ENCODE results near the gene OR52W1. TPM values are rescaled to one million over a fixed set of nuclear protein-coding genes. Genes with fewer than 3 reads are reported as not detected.

Gene OR52W1
- total RNA-seq (not detected), polyA plus RNA-seq (not detected)

DNA sequence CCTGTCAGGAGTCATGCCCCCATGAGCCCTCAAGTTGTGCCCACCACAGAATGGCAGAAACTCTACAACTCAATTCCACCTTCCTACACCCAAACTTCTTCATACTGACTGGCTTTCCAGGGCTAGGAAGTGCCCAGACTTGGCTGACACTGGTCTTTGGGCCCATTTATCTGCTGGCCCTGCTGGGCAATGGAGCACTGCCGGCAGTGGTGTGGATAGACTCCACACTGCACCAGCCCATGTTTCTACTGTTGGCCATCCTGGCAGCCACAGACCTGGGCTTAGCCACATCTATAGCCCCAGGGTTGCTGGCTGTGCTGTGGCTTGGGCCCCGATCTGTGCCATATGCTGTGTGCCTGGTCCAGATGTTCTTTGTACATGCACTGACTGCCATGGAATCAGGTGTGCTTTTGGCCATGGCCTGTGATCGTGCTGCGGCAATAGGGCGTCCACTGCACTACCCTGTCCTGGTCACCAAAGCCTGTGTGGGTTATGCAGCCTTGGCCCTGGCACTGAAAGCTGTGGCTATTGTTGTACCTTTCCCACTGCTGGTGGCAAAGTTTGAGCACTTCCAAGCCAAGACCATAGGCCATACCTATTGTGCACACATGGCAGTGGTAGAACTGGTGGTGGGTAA is at the start of gene OR52W1:
Gene OR52W1 (plus strand): TSS at position 51 of the 637 bp plus-strand sequence. CDS start 0 bp downstream, at position 51.
- WGBS, result 97% methylated on average over 5 of the region's 5 CpGs
- no peak for DNase-seq (ENCODE audit: low spot score)
- Histone ChIP-seq H3K36me3 (ENCODE audit: control insufficient read depth in 4 of 4, insufficient read depth in 3 of 4, low read depth in 1 of 4, low read length in 3 of 4) (peaks cover 0 to 8% (median 3%) of the 10 kb centered on the region in 4 donors), H3K4me3 (ENCODE audit: low read depth in 1 of 3, low read length in 3 of 3) (no peak within 1 kb of the TSS), H3K9ac (ENCODE audit: low read depth in 1 of 2, low read length in 2 of 2) (no peak within 1 kb of the TSS), H3K27ac (ENCODE audit: low read depth in 1 of 2, low read length in 2 of 2) (no peak within 1 kb of the TSS), H3K4me1 (ENCODE audit: control insufficient read depth in 4 of 4, insufficient read depth in 4 of 4, low read length in 3 of 4) (no peaks in the 10 kb centered on the region), H3K27me3 (ENCODE audit: control insufficient read depth in 4 of 4, insufficient read depth in 4 of 4, low read length in 3 of 4) (no peaks in the 10 kb centered on the region), H3K9me3 (ENCODE audit: control insufficient read depth in 4 of 4, low read length in 3 of 4) (no peaks in the 10 kb centered on the region)
- no peak for TF ChIP-seq EGR1 (IDR thresholded peaks at IDR 0.05; ENCODE audit: low read depth in 2 of 2)
- TF ChIP-seq NR2F2 (IDR thresholded peaks at IDR 0.05), result no peak
- no peak for TF ChIP-seq HNF4A (conservative IDR thresholded peaks at IDR 0.05)
- TF ChIP-seq RXRA (IDR thresholded peaks at IDR 0.05), result no peak
- no peak for TF ChIP-seq JUND (IDR thresholded peaks at IDR 0.05)
- TF ChIP-seq FOXA1 (IDR thresholded peaks at IDR 0.05), result no peak
- no peak for TF ChIP-seq ZBTB33 (IDR thresholded peaks at IDR 0.05)
- no peak for TF ChIP-seq MAX (IDR thresholded peaks at IDR 0.05)
- TF ChIP-seq, protein P1, sequence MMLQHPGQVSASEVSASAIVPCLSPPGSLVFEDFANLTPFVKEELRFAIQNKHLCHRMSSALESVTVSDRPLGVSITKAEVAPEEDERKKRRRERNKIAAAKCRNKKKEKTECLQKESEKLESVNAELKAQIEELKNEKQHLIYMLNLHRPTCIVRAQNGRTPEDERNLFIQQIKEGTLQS (IDR thresholded peaks at IDR 0.05), result no peak
- no peak for TF ChIP-seq CTCF (IDR thresholded peaks at IDR 0.05; ENCODE audit: low read depth, low read length, missing input control)
- no peak for TF ChIP-seq GABPA (IDR thresholded peaks at IDR 0.05 in 1 of 2, conservative IDR thresholded peaks at IDR 0.05 in 1 of 2)
- TF ChIP-seq HNF4G (IDR thresholded peaks at IDR 0.05), result no peak
- no peak for TF ChIP-seq TAF1 (conservative IDR thresholded peaks at IDR 0.05)

- H3K9ac ChIP-seq (ENCODE audit: low read depth in 1 of 2, low read length in 2 of 2), result no peak overlapping the region
- H3K27ac ChIP-seq (ENCODE audit: low read depth in 1 of 2, low read length in 2 of 2), result no peak overlapping the region
- 60% methylated on average over 1 of the region's 1 CpG for WGBS
- no peaks in the 10 kb centered on the region for H3K36me3 ChIP-seq (ENCODE audit: control insufficient read depth in 4 of 4, insufficient read depth in 3 of 4, low read depth in 1 of 4, low read length in 3 of 4)
- H3K9me3 ChIP-seq (ENCODE audit: control insufficient read depth in 4 of 4, low read length in 3 of 4), result no peaks in the 10 kb centered on the region
- no peak overlapping the region for H3K4me3 ChIP-seq (ENCODE audit: low read depth in 1 of 3, low read length in 3 of 3)
- TF ChIP-seq, protein P2, sequence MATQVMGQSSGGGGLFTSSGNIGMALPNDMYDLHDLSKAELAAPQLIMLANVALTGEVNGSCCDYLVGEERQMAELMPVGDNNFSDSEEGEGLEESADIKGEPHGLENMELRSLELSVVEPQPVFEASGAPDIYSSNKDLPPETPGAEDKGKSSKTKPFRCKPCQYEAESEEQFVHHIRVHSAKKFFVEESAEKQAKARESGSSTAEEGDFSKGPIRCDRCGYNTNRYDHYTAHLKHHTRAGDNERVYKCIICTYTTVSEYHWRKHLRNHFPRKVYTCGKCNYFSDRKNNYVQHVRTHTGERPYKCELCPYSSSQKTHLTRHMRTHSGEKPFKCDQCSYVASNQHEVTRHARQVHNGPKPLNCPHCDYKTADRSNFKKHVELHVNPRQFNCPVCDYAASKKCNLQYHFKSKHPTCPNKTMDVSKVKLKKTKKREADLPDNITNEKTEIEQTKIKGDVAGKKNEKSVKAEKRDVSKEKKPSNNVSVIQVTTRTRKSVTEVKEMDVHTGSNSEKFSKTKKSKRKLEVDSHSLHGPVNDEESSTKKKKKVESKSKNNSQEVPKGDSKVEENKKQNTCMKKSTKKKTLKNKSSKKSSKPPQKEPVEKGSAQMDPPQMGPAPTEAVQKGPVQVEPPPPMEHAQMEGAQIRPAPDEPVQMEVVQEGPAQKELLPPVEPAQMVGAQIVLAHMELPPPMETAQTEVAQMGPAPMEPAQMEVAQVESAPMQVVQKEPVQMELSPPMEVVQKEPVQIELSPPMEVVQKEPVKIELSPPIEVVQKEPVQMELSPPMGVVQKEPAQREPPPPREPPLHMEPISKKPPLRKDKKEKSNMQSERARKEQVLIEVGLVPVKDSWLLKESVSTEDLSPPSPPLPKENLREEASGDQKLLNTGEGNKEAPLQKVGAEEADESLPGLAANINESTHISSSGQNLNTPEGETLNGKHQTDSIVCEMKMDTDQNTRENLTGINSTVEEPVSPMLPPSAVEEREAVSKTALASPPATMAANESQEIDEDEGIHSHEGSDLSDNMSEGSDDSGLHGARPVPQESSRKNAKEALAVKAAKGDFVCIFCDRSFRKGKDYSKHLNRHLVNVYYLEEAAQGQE (IDR thresholded peaks at IDR 0.05), result no peak
- no peak for TF ChIP-seq NR2F2 (IDR thresholded peaks at IDR 0.05)
- TF ChIP-seq ZBTB33 (IDR thresholded peaks at IDR 0.05), result no peak
- TF ChIP-seq, protein P1 (IDR thresholded peaks at IDR 0.05), result no peak
- TF ChIP-seq MAX (IDR thresholded peaks at IDR 0.05), result no peak
- TF ChIP-seq SP1 (IDR thresholded peaks at IDR 0.05), result no peak
- TF ChIP-seq HNF4A (conservative IDR thresholded peaks at IDR 0.05), result no peak
- no peak for TF ChIP-seq RAD21 (IDR thresholded peaks at IDR 0.05)
- TF ChIP-seq HNF4G (IDR thresholded peaks at IDR 0.05), result no peak
- DNase-seq (ENCODE audit: low spot score), result no peak
- H3K27me3 ChIP-seq (ENCODE audit: control insufficient read depth in 4 of 4, insufficient read depth in 4 of 4, low read length in 3 of 4), result no peaks in the 10 kb centered on the region
- H3K4me1 ChIP-seq (ENCODE audit: control insufficient read depth in 4 of 4, insufficient read depth in 4 of 4, low read length in 3 of 4), result no peaks in the 10 kb centered on the region
Observed at GRCh38 chr11:6151117-6151516, 47.9 kb upstream of the OR52W1 start.

All from liver (tissue), 9 donors.